K562 (cell line): ENCODE measurements around the gene MOSPD2. TPM values are rescaled to one million over a fixed set of nuclear protein-coding genes. Genes with fewer than 3 reads are reported as not detected.

Experiments
- ATAC-seq: fragments of 200-7000 bp; cut with Tn5 transposase; 3 replicates; pipeline ENCODE4 v1.9.1; 2020; ENCODE audit warnings: moderate library complexity
- BruUV-seq: library from RNA; stranded (reverse); fragments of 400-500 nt; replicated peaks from 2 replicates; lab custom pipeline; 2021; lab: Mats Ljungman, UMichigan
- CTCF ChIA-PET: fragments of 300-600 bp; formaldehyde crosslinking; extraction: SDS; loops from one replicate; lab custom pipeline; 2021; ENCODE audit warnings: low intra/inter-chr PET ratio; lab: Yijun Ruan, JAX
- POLR2A ChIA-PET: fragments of 300-600, 350-650 bp; sonication (Branson Sonifier 250); formaldehyde crosslinking; extraction: SDS; loops from one replicate; lab custom pipeline; 2021; ENCODE audit warnings: antibody characterized with exemption, inconsistent platforms; lab: Yijun Ruan, JAX
- DNase-seq, 4 experiments: peaks; one replicate each; pipeline versions ENCODE4 v3.0.0 to v3.0.0-alpha.2; 2011 to 2018; ENCODE audit warnings: low spot score in 3 of 4, mixed read lengths in 3 of 4; ENCODE audit errors: extremely low read depth in 1 of 4
- FAIRE-seq: peaks from 2 replicates; lab custom pipeline; 2011; peaks lifted over from hg19 to GRCh38; lab: Jason Lieb, UNC
- H2AFZ ChIP-seq: 2 replicates; pipeline ENCODE4 v1.6.0; 2011; ENCODE audit warnings: low read depth, low read length, control low read depth, inconsistent platforms
- H3K27ac ChIP-seq: fragments of 200-600 bp; 3 replicates; pipeline ENCODE4 v1.8.0; 2011; ENCODE audit warnings: low read depth, mild to moderate bottlenecking, control low read depth, inconsistent platforms, low read length, moderate library complexity, mixed read lengths; ENCODE audit errors: extremely low read depth
- H3K27me3 ChIP-seq, 2 experiments: fragments of 300-600 bp in 1 of 2; 2 replicates in 1 of 2; 3 replicates in 1 of 2; pipeline versions ENCODE4 v1.6.0 to v1.8.0; 2011; ENCODE audit warnings: inconsistent platforms in 2 of 2, low read length in 2 of 2, mild to moderate bottlenecking in 1 of 2, mixed read lengths in 1 of 2, moderate library complexity in 1 of 2; ENCODE audit not compliant: control insufficient read depth in 2 of 2, insufficient read depth in 2 of 2
- H3K36me3 ChIP-seq: fragments of 300-600 bp; 3 replicates; pipeline ENCODE4 v1.8.0; 2011; ENCODE audit warnings: mild to moderate bottlenecking, low read length, inconsistent platforms; ENCODE audit not compliant: control insufficient read depth, insufficient read depth
- H3K4me1 ChIP-seq, 2 experiments: fragments of 200-600 bp in 1 of 2; replicated peaks in 1 of 2; 2 replicates in 1 of 2; 3 replicates in 1 of 2; pipeline versions ENCODE4 v1.5.1 to v1.8.0; 2011; ENCODE audit warnings: inconsistent platforms in 2 of 2, low read length in 2 of 2, mild to moderate bottlenecking in 1 of 2, mixed read lengths in 1 of 2, moderate library complexity in 1 of 2; ENCODE audit not compliant: control insufficient read depth in 2 of 2, insufficient read depth in 2 of 2
- H3K4me2 ChIP-seq: 2 replicates; pipeline ENCODE4 v1.6.1; 2011; ENCODE audit warnings: low read length, control low read depth, inconsistent platforms, mixed read lengths; ENCODE audit not compliant: insufficient read depth
- H3K4me3 ChIP-seq: fragments of 200-600 bp; sonication (generic), shearing (Covaris generic); 2 replicates; pipeline ENCODE4 v1.5.1; 2016; ENCODE audit warnings: control low read depth, inconsistent platforms
- H3K79me2 ChIP-seq: fragments of 200-600 bp; 3 replicates; pipeline ENCODE4 v1.8.0; 2011; ENCODE audit warnings: low read length, inconsistent platforms; ENCODE audit not compliant: control insufficient read depth, insufficient read depth
- H3K9ac ChIP-seq, 2 experiments: 2 replicates each; pipeline versions ENCODE4 v1.6.0 to v1.6.1; 2011; ENCODE audit warnings: low read depth in 2 of 2, low read length in 2 of 2, control low read depth in 1 of 2, inconsistent platforms in 1 of 2, mild to moderate bottlenecking in 1 of 2, mixed read lengths in 1 of 2; ENCODE audit not compliant: insufficient read depth in 1 of 2
- H3K9me1 ChIP-seq: one replicate; pipeline ENCODE4 v1.6.0; 2011; ENCODE audit warnings: inconsistent platforms, mild to moderate bottlenecking, low read length, moderate library complexity; ENCODE audit not compliant: control insufficient read depth, insufficient read depth
- H3K9me3 ChIP-seq: replicated peaks from 2 replicates; pipeline ENCODE4 v1.5.1; 2011; ENCODE audit warnings: low read depth, low read length, inconsistent platforms; ENCODE audit not compliant: control insufficient read depth, insufficient read depth
- H4K20me1 ChIP-seq: replicated peaks from 2 replicates; pipeline ENCODE4 v1.6.1; 2011; ENCODE audit warnings: low read length, inconsistent platforms, mixed read lengths; ENCODE audit not compliant: control insufficient read depth, insufficient read depth
- ETS2 ChIP-seq: IDR thresholded peaks from 2 replicates; pipeline ENCODE4 v1.6.1; 2016; ENCODE audit warnings: borderline replicate concordance, missing genetic modification characterization, mild to moderate bottlenecking, moderate library complexity, missing compliant biosample characterization; ENCODE audit not compliant: poor library complexity, severe bottlenecking
- MTF1 ChIP-seq: fragments of 250-450 bp; sonication (Bioruptor Pico); IDR thresholded peaks from 2 replicates; pipeline ENCODE4 v1.9.0; 2021; ENCODE audit warnings: moderate library complexity, mild to moderate bottlenecking, inconsistent platforms, borderline replicate concordance
- PHB ChIP-seq: fragments of 250-450 bp; sonication (Bioruptor Pico); IDR thresholded peaks from 2 replicates; pipeline ENCODE4 v1.5.0; 2021
- SMAD4 ChIP-seq: fragments of 250-450 bp; sonication (Bioruptor Pico); conservative IDR thresholded peaks from 2 replicates; pipeline ENCODE4 v1.8.0; 2021; ENCODE audit warnings: inconsistent platforms, mild to moderate bottlenecking, moderate library complexity
- ZFX ChIP-seq: sonication (generic); formaldehyde crosslinking; IDR thresholded peaks from 2 replicates; pipeline ENCODE4 v1.8.0; 2022; ENCODE audit warnings: mild to moderate bottlenecking, missing genetic modification reagents, moderate library complexity
- ZNF133 ChIP-seq: fragments of 250-450 bp; sonication (Bioruptor Pico); IDR thresholded peaks from 2 replicates; pipeline ENCODE4 v1.4.0; 2020; ENCODE audit warnings: mild to moderate bottlenecking
- ZNF76 ChIP-seq: fragments of 250-450 bp; sonication (Bioruptor Pico); IDR thresholded peaks from 2 replicates; pipeline ENCODE4 v1.4.0; 2020; ENCODE audit warnings: mild to moderate bottlenecking, moderate library complexity, borderline replicate concordance
- WGBS: fragments of 100-300 bp; shearing (Covaris generic); methylation state at CpG from one replicate; pipeline ENCODE4 v1.1.6; 2016; ENCODE audit warnings: low coverage, mixed read lengths; ENCODE audit not compliant: insufficient coverage; ENCODE audit errors: missing lambda C conversion rate; 5-methylcytosine and 5-hydroxymethylcytosine counted together
- in situ Hi-C: fragments of 300-500 bp; cut with MboI; formaldehyde crosslinking; loops from 4 replicates; pipeline ENCODE4 v1.15.0; 2018; ENCODE audit warnings: inconsistent platforms, mixed read lengths
- intact Hi-C: fragments of 100-400 bp; cut with micrococcal nuclease; formaldehyde crosslinking; loops from 2 replicates; pipeline ENCODE4 v1.14.2; 2022
- polyA plus RNA-seq, 8 experiments: library from polyadenylated mRNA; depleted of rRNA in 4 of 8; stranded (reverse) in 5 of 8; unstranded in 3 of 8; fragments of >200 nt; fragmentation: Nextera tagmentation in 2 of 8; fragmentation: Illumina TruSeq in 1 of 8; extraction: Ambion mirVana in 2 of 8; extraction: Trizol in 1 of 8; gene quantifications; 2 replicates each; pipeline versions ENCODE4 v1.2.1 to v1.2.3, GENCODE V29; 2011 to 2014; ENCODE audit warnings: inconsistent platforms in 1 of 8, missing spikeins in 1 of 8
- total RNA-seq, 7 experiments: library from RNA; depleted of rRNA in 6 of 7; stranded (reverse); fragments of >200 nt in 6 of 7; fragmentation: Illumina TruSeq in 2 of 7; extraction: Trizol in 2 of 7; gene quantifications; 2 replicates each; pipeline versions ENCODE4 v1.2.1 to v1.2.3, GENCODE V29; 2011 to 2021; ENCODE audit warnings: low replicate concordance in 1 of 7
- TF ChIP-seq, protein P1 (sequence below), 2 experiments: fragments of 450-650 bp in 1 of 2; sonication (generic) in 1 of 2; formaldehyde crosslinking in 1 of 2; IDR thresholded peaks in 1 of 2; conservative IDR thresholded peaks in 1 of 2; 2 replicates each; pipeline versions ENCODE4 v1.6.1 to v1.8.1; 2016 to 2023; ENCODE audit warnings: mild to moderate bottlenecking in 2 of 2, moderate library complexity in 2 of 2, inconsistent platforms in 1 of 2, missing genetic modification reagents in 1 of 2
- TF ChIP-seq, protein P2 (sequence below): fragments of 250-450 bp; sonication (Bioruptor Pico); IDR thresholded peaks from 2 replicates; pipeline ENCODE4 v1.4.0; 2020

MOSPD2 gene
- total and polyA plus RNA-seq, 9 of the 15 experiments (the other 6 are each of a cell fraction or from before 2014, with no cell fraction given) = 3.9 to 12.2 (median 9.2) TPM

DNA sequence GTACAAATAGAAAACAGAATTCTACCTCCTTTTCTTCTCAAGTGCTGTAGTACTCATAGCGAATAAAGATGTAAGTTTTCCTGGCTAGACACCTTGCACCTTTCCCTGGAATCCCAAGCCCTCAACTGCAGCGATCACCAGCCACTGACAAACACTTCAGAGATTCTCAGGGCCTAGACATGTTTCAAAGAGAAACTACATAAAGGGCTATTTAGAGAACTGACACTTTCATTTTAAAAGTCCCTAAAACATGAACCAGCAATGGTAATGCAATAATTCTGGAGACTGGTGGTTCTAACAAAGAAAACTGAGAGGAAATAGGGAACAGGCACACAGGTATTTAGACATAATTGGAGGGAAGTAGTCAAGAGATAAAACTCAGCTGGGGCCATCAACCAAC is 36.1 kb upstream of the MOSPD2 start:
- H3K79me2 ChIP-seq = no peaks in the 10 kb centered on the region
- no peak for DNase-seq
- H3K36me3 ChIP-seq = peaks cover 40% of the 10 kb centered on the region; the same call in 2 of the 3 replicates
- H3K9me1 ChIP-seq = no peaks in the 10 kb centered on the region
- H3K9ac ChIP-seq = no peak overlapping the region
- no peaks in the 10 kb centered on the region for H3K4me1 ChIP-seq
- in situ Hi-C loops (no loop called here), intact Hi-C loops (no loop called here)
- no peak overlapping the region for H3K27ac ChIP-seq
- H2AFZ ChIP-seq = no peak overlapping the region
- ChIA-PET POLR2A (no interaction called here), CTCF (no interaction called here)
- BruUV-seq = no TSS peak
- no peak overlapping the region for H3K4me2 ChIP-seq
- ATAC-seq = no peak
- no peaks in the 10 kb centered on the region for H3K9me3 ChIP-seq
- WGBS = 100% methylated on average over 1 of the region's 2 CpGs
- no peak for FAIRE-seq
- H3K27me3 ChIP-seq = no peaks in the 10 kb centered on the region
- no peak for TF ChIP-seq PHB (CRISPR knock-in tag)
- no peak for TF ChIP-seq ZFX
- TF ChIP-seq, protein P1, sequence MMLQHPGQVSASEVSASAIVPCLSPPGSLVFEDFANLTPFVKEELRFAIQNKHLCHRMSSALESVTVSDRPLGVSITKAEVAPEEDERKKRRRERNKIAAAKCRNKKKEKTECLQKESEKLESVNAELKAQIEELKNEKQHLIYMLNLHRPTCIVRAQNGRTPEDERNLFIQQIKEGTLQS (IDR thresholded peaks at IDR 0.05) = no peak
- TF ChIP-seq, protein P1 (CRISPR knock-in tag; conservative IDR thresholded peaks at IDR 0.05) = no peak
- TF ChIP-seq ETS2 = no peak
- TF ChIP-seq ZNF133 (CRISPR knock-in tag) = no peak
- TF ChIP-seq ZNF76 (CRISPR knock-in tag) = no peak
- TF ChIP-seq, protein P2, sequence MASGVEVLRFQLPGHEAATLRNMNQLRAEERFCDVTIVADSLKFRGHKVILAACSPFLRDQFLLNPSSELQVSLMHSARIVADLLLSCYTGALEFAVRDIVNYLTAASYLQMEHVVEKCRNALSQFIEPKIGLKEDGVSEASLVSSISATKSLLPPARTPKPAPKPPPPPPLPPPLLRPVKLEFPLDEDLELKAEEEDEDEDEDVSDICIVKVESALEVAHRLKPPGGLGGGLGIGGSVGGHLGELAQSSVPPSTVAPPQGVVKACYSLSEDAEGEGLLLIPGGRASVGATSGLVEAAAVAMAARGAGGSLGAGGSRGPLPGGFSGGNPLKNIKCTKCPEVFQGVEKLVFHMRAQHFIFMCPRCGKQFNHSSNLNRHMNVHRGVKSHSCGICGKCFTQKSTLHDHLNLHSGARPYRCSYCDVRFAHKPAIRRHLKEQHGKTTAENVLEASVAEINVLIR = no peak
- TF ChIP-seq SMAD4 (CRISPR knock-in tag) = no peak
- TF ChIP-seq MTF1 (CRISPR knock-in tag) = no peak
- no peaks in the 10 kb centered on the region for H4K20me1 ChIP-seq
- no peak overlapping the region for H3K4me3 ChIP-seq
